ENCODE data around the gene SEPTIN12.
"Not testable (repeated sequence)": the region's sequence is repeated elsewhere in the genome, so short reads cannot be mapped to it uniquely, and the experiment has no call there.

Gene SEPTIN12

DNA sequence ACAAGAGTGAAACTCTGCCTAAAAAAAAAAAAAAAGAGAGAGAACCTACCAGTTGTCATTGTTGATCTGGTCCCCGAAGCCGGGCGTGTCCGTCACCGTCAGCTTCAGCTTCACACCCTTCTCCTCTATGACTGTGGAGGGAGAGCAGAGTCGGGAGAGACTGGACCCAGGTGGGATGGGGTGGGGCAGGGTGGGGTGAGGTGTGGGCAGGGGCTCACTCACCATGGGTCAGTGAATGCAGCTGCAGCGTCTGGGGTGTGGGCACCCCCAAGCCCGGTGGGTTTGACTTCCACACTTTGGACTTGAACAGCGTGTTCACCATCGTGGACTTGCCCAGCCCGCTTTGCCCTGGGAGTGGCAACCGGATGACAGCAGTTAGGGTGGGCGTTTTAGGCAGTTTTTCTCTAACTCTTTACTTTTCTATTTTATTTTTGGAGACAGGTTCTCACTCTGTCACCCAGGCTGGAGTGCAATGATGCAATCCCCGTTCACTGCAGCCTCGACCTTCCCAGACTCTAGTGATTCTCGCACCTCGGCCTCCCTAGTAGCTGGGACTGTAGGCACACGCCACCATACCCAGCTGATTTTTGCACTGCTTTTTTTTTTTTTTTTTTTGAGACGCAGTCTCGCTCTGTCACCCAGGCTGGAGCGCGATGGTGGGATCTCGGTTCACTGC lies 2.2 kb downstream of the SEPTIN12 start:
- TF ChIP-seq, protein P1, sequence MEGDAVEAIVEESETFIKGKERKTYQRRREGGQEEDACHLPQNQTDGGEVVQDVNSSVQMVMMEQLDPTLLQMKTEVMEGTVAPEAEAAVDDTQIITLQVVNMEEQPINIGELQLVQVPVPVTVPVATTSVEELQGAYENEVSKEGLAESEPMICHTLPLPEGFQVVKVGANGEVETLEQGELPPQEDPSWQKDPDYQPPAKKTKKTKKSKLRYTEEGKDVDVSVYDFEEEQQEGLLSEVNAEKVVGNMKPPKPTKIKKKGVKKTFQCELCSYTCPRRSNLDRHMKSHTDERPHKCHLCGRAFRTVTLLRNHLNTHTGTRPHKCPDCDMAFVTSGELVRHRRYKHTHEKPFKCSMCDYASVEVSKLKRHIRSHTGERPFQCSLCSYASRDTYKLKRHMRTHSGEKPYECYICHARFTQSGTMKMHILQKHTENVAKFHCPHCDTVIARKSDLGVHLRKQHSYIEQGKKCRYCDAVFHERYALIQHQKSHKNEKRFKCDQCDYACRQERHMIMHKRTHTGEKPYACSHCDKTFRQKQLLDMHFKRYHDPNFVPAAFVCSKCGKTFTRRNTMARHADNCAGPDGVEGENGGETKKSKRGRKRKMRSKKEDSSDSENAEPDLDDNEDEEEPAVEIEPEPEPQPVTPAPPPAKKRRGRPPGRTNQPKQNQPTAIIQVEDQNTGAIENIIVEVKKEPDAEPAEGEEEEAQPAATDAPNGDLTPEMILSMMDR (IDR thresholded peaks at IDR 0.05; ENCODE audit: insufficient read depth, low read depth, low read length, missing control alignments): no peak
- no peak for DNase-seq (ENCODE audit: low read depth)
- H3K4me3 ChIP-seq (ENCODE audit: low read depth, low read length): no peak overlapping the region

DNA sequence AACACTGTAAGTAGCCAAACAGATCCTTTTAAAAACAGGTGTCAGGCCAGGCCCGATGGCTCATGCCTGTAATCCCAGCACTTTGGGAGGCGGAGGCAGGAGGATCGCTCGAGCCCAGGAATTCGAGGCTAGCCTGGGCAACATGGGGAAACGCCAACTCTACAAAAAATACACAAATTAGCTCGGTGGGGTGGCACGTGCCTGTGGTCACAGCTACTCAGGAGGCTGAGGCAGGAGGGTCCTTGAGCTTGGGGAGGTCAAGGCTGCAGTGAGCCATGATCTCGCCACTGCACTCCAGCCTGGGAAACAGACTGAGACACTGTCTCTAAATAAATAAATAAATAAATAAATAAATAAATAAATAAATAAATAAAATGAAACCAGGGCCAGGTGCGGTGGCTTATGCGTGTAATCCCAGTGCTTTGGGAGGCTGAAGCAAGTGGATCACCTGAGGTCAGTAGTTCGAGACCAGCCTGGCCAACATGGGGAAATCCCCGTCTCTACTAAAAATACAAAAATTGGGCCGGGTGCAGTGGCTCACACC lies 3.6 kb downstream of the SEPTIN12 start:
- H3K4me3 ChIP-seq (ENCODE audit: low read depth, low read length); DNase-seq (ENCODE audit: low read depth): not testable (repeated sequence)

- TF ChIP-seq, protein P1 (IDR thresholded peaks at IDR 0.05; ENCODE audit: insufficient read depth, low read depth, low read length, missing control alignments): no peak
- no peak for DNase-seq (ENCODE audit: low read depth)
- no peak overlapping the region for H3K4me3 ChIP-seq (ENCODE audit: low read depth, low read length)
These were observed 4.2 kb downstream of the SEPTIN12 start for GRCh38 chr16:4783951-4784336.

GRCh38 chr16:4783251-4783950 lies 4.7 kb downstream of the SEPTIN12 start:
- DNase-seq (ENCODE audit: low read depth): no peak
- TF ChIP-seq, protein P1 (IDR thresholded peaks at IDR 0.05; ENCODE audit: insufficient read depth, low read depth, low read length, missing control alignments): no peak
- H3K4me3 ChIP-seq (ENCODE audit: low read depth, low read length): no peak overlapping the region

- TF ChIP-seq, protein P1 (IDR thresholded peaks at IDR 0.05; ENCODE audit: insufficient read depth, low read depth, low read length, missing control alignments): no peak
- no peak for DNase-seq (ENCODE audit: low read depth)
- no peak overlapping the region for H3K4me3 ChIP-seq (ENCODE audit: low read depth, low read length)
These were observed 7.9 kb downstream of the SEPTIN12 start for GRCh38 chr16:4780235-4780634.

DNA sequence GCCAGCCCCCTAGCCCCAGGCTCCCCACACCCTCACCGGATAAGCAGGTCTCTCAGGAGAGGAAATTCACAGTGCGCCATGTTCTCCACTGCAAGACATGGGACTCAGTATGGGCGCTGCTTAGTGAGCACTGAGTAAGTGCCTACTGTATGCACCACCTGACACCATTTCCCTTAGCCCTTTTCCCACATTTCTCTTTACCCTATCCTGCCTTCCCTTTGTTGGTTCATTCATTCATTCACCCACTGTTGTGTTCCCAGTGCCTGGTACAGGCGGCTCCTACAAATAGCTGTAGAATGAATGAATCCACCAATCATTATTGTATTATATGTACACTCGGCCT lies 10.1 kb downstream of the SEPTIN12 start:
- no peak overlapping the region for H3K4me3 ChIP-seq (ENCODE audit: low read depth, low read length)
- no peak for DNase-seq (ENCODE audit: low read depth)
- TF ChIP-seq, protein P1 (IDR thresholded peaks at IDR 0.05; ENCODE audit: insufficient read depth, low read depth, low read length, missing control alignments): no peak

DNA sequence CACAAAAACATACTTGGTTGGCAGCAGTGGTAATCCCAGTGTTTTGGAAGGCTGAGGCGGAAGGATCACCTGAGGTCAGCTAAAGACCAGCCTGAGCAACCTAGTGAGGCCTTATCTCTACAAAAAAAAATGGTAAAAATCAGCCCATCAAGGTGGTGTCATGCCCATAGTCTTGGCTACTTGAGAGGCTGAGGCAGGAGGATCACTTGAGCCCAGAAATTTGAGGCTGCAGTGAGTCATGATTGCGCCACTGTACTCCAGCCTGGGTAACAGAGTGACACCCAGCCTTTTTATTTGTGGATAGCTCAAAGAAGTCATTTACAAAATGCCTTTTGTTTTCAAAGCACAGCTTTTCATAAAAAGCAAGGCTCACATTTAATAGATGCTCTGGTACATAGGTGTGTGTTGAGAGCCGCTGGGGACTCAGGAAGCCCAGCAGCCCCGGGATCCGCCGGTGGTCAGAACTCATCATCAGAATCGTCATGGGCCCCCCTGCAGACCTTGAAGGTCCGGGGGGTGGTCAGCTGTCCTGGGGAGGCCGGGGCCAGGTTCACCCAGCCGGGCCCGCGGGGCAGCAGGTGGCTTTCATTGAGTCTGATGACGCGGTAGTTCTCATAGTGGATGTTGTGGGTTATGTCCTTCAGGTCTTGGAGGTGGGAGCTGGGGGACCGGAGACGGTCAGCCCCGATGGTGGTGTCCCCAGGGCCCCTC lies 10.7 kb downstream of the SEPTIN12 start:
- no peak overlapping the region for H3K4me3 ChIP-seq (ENCODE audit: low read depth, low read length)
- DNase-seq (ENCODE audit: low read depth): no peak

More for the DNA sequence above, 10.7 kb downstream of the SEPTIN12 start:
- TF ChIP-seq, protein P1 (IDR thresholded peaks at IDR 0.05; ENCODE audit: insufficient read depth, low read depth, low read length, missing control alignments): no peak
